HL-60 (cell line): ENCODE results near the gene VSIG10L2.
"Not testable (repeated sequence)": the region's sequence is repeated elsewhere in the genome, so short reads cannot be mapped to it uniquely, and the experiment has no call there.

Experiments
- POLR2AphosphoS5 ChIP-seq: IDR thresholded peaks from 2 replicates; pipeline ENCODE4 v1.6.1; 2012; ENCODE audit warnings: low read depth
- TF ChIP-seq, protein P1 (sequence below): IDR thresholded peaks from one replicate; pipeline ENCODE4 v1.5.1; 2011; ENCODE audit warnings: low read length, control low read depth, inconsistent platforms; ENCODE audit not compliant: insufficient read depth
- TF ChIP-seq, protein P2 (sequence below): IDR thresholded peaks from 2 replicates; pipeline ENCODE4 v1.6.1; 2012; ENCODE audit warnings: low read depth; ENCODE audit not compliant: insufficient replicate concordance

DNA sequence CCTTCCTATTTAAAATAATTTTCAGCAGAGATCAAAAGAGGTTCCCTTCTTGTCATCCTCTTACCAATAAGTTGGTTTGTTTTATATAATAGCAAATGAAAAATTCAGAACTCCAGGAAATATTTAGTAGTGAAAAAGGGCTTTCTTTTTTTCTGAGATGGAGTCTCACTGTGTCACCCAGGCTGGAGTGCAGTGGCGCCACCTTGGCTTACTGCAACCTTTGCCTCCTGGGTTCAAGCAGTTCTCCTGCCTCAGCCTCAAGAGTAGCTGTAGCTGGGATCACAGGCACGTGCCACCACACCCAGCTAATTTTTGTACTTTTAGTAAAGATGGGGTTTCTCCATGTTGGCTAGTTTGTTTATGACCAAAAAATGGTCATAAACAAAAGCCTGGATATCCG, 31.2 kb upstream of the VSIG10L2 start:
- TF ChIP-seq, protein P1, sequence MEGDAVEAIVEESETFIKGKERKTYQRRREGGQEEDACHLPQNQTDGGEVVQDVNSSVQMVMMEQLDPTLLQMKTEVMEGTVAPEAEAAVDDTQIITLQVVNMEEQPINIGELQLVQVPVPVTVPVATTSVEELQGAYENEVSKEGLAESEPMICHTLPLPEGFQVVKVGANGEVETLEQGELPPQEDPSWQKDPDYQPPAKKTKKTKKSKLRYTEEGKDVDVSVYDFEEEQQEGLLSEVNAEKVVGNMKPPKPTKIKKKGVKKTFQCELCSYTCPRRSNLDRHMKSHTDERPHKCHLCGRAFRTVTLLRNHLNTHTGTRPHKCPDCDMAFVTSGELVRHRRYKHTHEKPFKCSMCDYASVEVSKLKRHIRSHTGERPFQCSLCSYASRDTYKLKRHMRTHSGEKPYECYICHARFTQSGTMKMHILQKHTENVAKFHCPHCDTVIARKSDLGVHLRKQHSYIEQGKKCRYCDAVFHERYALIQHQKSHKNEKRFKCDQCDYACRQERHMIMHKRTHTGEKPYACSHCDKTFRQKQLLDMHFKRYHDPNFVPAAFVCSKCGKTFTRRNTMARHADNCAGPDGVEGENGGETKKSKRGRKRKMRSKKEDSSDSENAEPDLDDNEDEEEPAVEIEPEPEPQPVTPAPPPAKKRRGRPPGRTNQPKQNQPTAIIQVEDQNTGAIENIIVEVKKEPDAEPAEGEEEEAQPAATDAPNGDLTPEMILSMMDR = not testable (repeated sequence)
- TF ChIP-seq POLR2AphosphoS5 = not testable (repeated sequence)
- TF ChIP-seq, protein P2, sequence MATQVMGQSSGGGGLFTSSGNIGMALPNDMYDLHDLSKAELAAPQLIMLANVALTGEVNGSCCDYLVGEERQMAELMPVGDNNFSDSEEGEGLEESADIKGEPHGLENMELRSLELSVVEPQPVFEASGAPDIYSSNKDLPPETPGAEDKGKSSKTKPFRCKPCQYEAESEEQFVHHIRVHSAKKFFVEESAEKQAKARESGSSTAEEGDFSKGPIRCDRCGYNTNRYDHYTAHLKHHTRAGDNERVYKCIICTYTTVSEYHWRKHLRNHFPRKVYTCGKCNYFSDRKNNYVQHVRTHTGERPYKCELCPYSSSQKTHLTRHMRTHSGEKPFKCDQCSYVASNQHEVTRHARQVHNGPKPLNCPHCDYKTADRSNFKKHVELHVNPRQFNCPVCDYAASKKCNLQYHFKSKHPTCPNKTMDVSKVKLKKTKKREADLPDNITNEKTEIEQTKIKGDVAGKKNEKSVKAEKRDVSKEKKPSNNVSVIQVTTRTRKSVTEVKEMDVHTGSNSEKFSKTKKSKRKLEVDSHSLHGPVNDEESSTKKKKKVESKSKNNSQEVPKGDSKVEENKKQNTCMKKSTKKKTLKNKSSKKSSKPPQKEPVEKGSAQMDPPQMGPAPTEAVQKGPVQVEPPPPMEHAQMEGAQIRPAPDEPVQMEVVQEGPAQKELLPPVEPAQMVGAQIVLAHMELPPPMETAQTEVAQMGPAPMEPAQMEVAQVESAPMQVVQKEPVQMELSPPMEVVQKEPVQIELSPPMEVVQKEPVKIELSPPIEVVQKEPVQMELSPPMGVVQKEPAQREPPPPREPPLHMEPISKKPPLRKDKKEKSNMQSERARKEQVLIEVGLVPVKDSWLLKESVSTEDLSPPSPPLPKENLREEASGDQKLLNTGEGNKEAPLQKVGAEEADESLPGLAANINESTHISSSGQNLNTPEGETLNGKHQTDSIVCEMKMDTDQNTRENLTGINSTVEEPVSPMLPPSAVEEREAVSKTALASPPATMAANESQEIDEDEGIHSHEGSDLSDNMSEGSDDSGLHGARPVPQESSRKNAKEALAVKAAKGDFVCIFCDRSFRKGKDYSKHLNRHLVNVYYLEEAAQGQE = not testable (repeated sequence)
